ENCODE measurements around the gene CIBAR2. TPM values are rescaled to one million over a fixed set of nuclear protein-coding genes. Genes with fewer than 3 reads are reported as not detected.

The CIBAR2 gene
- not detected in 2 replicates for total RNA-seq

DNA sequence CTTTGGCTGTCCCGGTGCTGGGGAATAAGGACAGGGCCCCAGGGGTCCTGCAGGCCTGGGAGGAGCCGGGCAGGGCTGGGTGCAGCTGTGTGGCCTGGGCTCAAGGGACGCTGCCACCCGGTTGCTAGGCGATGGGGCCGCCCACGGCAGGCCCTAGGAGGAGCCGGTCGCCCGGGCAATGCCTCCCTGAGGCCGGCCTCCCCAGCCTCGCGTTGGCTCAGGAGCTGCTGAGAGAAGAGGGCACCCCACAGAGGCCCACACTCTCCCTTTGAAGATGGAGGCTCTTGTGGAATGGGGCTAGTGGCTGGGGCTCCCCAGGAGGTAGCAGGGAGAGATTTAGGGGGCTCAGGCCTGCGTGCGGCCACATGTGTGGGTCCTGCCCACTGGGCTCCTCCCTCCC, at the start of gene CIBAR2:
Gene CIBAR2, minus strand, starts transcription at position 109 of the 400 bp plus-strand sequence. CDS start 120 bp downstream, outside the sequence.

Other genes starting within 250 kb of the CIBAR2 start
- 94.1 and 100 TPM in 2 replicates for gene ZDHHC7, start 100.9 kb downstream of the CIBAR2 start, total RNA-seq
- 13.0 and 13.8 TPM in 2 replicates for gene KIAA0513, start 84.7 kb downstream of the CIBAR2 start, total RNA-seq

Measured in smooth muscle cell of the pulmonary artery (primary cell).